ENCODE measurements around the gene GPATCH2. TPM values are rescaled to one million over a fixed set of nuclear protein-coding genes. Genes with fewer than 3 reads are reported as not detected.
"Not testable (repeated sequence)": the region's sequence is repeated elsewhere in the genome, so short reads cannot be mapped to it uniquely, and the experiment has no call there.

GPATCH2 gene
- total RNA-seq, 1 donor from 2014 or later: 11.3 TPM

DNA sequence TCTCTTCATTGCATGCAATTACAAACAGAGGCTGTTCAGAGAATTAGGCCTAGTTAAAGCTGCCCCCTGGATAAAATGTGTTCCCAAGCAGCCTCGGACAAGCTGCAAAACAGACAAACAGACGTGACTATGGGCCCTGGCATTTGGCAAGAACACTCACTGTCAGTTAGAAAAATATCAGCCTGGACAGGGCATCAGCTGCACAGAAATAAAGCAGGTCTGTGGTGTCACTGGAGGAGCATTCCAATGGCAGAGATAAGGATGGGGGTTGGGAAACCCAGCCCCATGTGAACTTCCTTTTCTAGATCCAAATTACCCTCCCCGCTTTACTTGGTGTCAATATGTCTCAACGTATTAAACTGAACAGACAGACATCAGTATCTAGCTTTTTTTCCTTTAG, 177.1 kb downstream of the GPATCH2 start:
- intact Hi-C loops (cut with micrococcal nuclease): no loop called here

DNA sequence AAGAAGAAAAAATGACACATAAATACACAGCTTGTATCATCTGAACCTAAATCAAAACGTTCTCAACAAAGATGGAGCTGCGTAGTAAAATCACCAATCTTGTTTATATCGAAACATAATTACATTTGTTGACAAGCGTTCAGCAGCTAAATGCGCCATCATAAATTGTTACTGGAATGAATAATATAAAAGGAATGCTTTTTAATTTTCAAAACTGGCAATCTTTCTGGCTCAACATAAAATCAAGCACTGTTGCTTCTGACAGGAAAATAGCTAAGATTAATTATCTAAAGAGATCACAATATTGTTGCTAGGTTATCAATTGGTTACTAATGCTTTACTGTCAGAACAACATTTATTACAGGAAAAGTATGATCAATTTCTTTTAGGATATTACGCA, 181.5 kb downstream of the GPATCH2 start:
- intact Hi-C loops (cut with micrococcal nuclease): no loop called here

DNA sequence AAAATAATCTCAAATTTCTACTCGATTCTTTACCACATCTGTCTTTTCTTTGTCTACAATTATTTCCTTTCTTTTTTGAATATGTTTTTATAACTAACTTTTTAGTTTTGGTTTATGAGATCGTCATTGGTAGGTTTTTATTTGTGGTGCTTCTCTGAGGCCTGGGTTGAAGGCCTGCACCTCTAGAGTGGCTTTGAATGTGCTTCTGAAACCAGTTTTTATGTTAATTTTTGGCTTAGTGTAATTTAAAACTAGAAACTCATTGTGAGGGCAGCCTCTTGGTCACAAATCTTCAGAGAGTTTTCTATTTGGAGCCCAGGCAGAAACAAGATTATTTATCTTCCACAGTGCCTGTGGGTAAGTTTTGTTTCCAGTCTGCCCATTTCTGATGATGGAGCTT, 187.0 kb downstream of the GPATCH2 start:
- intact Hi-C loops (cut with micrococcal nuclease): no loop called here

GRCh38 chr1:217437376-217437775, 193.5 kb downstream of the GPATCH2 start:
- intact Hi-C loops (cut with micrococcal nuclease): no loop called here

GRCh38 chr1:217435204-217435603, 195.7 kb downstream of the GPATCH2 start:
- intact Hi-C loops (cut with micrococcal nuclease): no loop called here

- intact Hi-C loops (cut with micrococcal nuclease): no loop called here
Measured at GRCh38 chr1:217433664-217434063, 197.2 kb downstream of the GPATCH2 start.

GRCh38 chr1:217432339-217432738, 198.6 kb downstream of the GPATCH2 start:
- intact Hi-C loops (cut with micrococcal nuclease): no loop called here

DNA sequence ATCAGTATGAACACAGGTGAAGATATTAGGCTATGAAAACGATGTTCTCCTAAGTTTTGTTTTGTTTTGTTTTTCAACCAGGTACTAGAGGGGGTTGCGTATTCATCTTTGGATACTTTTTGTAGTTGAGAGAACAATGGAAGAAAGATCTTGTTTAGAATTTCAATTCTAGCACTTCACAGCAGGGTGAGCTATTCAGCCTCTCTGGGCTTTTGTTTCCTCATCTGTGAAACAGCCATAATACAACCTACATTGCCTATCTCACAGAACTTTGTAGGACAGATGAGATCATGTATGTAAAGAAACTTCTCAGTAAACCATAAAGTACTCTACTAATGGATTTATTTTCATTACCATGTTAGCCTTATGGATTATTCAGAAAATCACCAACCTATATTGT, 199.5 kb downstream of the GPATCH2 start:
- intact Hi-C loops (cut with micrococcal nuclease): loop anchor here (1.0 kb wide), 1 partner anchor 316 kb away; no protein-coding TSS in a partner anchor

GRCh38 chr1:217425422-217425821, 205.5 kb downstream of the GPATCH2 start:
- intact Hi-C loops (cut with micrococcal nuclease): no loop called here

- intact Hi-C loops (cut with micrococcal nuclease): no loop called here
Measured at GRCh38 chr1:217419194-217419551, 211.7 kb downstream of the GPATCH2 start.

GRCh38 chr1:217418269-217419193, 212.4 kb downstream of the GPATCH2 start:
- intact Hi-C loops (cut with micrococcal nuclease): no loop called here

DNA sequence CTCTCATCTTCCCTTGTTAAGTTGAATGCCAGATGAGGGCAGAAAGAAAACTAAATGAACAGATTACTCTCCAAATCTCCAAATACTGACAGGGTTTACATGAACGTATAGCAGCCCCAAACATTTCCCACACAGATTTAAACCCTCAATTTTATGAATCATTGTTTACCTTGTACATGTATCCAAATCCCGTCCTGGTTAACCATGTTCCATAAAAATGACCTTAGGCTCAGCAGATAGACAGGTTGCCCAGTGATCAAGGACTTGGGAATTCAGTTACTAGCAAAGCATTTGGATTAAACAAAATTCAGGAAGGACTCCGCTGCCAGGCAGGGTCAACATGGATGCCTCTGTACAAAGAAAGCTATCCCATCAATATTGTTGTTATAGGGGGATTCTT, 213.5 kb downstream of the GPATCH2 start:
- intact Hi-C loops (cut with micrococcal nuclease): no loop called here

- intact Hi-C loops (cut with micrococcal nuclease): no loop called here
Measured at GRCh38 chr1:217407534-217408001, 223.3 kb downstream of the GPATCH2 start.

DNA sequence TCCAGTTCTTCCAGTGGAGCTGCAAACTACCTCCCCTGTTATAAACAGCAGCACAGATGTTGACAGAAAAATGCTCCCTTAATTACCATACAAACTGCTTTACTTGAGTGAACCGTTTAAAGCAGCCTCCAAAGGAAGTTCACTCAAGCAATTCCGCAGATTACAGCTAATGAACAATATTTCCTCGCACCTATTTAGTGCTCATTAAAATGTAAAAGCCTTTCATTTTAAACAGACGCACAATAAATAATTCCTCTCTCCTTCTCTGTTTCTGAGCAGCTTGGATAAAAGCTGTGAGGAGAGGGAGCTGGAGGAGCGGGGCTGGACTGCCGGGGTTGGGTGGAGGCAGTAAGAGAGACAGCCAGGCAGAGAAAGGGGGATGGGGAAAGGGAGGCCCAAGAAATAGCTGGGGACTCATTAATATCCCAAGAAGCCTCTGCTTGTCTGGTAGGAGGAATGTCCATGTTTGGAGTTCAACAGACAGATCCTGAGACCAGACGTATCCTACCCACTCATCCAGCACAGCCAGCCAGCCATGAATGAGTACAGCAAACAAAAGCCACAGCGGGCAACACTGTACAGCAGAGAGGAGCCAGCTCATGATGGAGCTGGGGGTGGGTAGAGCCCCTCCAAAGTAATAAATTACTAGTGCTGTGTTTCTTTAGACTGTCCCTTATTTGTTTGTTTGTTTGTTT, 227.7 kb downstream of the GPATCH2 start:
- intact Hi-C loops (cut with micrococcal nuclease): no loop called here

DNA sequence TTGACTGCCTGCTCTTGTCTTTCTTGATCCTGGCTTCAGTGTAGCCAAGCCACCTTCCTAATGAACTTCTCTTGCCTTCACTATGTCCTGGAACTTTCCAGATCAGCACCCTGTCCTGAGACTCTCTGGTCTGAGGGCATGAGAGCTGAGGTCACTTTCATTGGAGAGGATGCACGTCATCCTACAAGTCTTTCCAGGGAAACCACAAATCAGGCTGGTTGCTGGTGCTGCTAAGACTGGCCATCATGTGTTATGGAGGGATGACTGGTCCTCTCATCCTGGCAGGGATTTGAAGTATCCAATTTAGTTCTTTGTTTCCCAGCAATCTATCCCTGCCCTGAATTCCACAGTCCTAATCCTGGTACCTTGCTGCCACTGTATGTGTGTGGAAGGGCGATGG, 228.6 kb downstream of the GPATCH2 start:
- intact Hi-C loops (cut with micrococcal nuclease): no loop called here

DNA sequence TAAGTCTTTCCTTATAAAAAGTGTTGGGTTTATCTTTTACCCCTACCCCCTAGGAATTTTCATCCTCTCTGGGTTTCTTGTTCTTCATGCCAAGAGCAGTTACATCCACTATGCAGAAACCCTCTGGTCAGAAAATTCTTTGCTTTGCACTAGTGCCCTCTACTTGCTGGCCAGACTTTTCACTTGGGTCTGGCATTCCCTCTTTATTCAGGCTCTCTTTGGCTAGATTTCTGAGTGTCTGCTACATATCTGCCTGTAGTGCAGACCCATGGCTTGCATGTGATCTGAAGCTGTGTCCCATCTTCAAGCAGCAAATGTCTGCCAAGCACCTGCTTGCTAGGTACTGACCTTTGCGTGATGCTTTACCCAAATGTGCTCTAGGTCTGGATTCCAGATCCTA, 237.0 kb downstream of the GPATCH2 start:
- intact Hi-C loops (cut with micrococcal nuclease): no loop called here

GRCh38 chr1:217392441-217392840, 238.4 kb downstream of the GPATCH2 start:
- intact Hi-C loops (cut with micrococcal nuclease): no loop called here

DNA sequence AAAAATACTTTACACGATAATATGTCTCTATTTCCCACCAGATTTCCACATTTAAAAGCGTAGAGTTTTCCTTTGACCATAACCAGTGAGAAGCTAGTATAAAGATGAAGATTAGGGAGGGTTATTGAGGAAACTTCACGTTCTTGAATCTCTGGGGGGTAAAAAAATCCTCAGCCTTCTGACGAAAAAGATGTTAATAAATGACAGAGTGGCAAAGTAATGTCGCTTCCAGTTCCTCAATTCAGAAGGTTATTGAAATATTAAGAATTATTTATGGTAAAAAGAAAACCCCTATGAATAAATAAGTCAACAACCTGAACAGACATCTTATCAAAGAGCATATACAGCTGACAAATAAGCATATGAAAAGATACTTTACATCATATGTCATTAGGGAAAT, 241.0 kb downstream of the GPATCH2 start:
- intact Hi-C loops (cut with micrococcal nuclease): no loop called here

DNA sequence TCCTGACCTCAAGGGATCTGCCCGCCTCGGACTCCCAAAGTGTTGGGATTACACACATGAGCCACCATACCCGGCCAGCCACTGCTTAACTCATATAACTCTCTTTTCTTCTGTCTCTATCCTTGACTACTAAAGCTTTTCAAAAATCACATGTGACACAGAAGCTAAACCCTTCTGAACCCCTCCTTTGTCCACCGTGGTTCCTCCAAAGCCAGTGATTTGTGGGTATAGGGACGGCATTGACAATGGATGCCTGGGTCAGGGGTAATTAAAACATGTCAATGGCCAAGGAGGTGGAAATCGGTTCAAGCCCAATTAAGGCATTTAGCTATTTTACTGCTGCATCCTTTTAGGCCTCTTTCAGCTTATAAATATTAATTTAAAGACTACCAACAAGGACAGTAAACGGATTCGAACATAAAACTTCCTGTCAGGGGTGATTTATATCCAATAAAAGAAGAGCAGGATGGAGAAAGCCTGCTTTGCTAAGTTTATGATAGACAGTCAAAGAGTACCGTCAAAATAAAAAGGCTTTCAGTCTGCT, 242.3 kb downstream of the GPATCH2 start:
- intact Hi-C loops (cut with micrococcal nuclease): no loop called here

- intact Hi-C loops (cut with micrococcal nuclease): not testable (repeated sequence)
Measured at GRCh38 chr1:217381773-217382172, 249.1 kb downstream of the GPATCH2 start.

DNA sequence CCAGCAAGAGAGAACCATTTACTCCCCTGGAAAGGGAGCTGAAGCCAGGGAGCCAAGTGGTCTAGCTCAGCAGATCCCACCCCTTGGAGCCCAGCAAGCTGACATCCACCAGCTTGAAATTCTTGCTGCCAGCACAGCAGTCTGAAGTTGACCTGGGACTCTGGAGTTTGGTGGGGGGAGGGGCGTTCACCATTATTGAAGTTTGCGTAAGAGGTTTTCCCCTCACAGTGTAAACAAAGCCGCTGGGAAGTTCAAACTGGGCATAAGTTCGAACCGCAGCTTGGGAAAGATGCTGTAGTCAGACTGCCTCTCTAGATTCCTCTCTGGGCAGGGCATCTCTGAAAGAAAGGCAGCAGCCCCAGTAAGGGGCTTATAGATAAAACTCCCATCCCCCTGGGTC, 251.1 kb downstream of the GPATCH2 start:
- intact Hi-C loops (cut with micrococcal nuclease): not testable (repeated sequence)

DNA sequence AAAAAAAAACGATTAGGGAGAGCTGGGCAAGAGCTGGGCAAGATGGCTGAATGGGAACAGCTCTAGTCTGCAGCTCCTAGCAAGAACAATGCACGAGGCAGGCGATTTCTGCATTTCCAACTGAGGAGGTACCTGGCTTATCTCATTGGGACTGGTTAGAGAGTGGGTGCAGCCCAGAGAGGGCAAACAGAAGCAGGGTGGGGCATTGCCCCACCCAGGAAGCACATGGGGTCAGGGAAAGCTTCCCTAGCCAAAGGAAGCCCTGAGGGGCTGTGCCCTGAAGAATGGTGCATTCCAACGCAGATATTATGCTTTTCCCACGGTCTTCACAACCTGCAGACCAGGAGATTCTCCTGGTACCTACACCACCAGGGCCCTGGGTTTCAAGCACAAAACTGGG, 251.6 kb downstream of the GPATCH2 start:
- intact Hi-C loops (cut with micrococcal nuclease): no loop called here

Measured in T-helper 1 cell treated with Interleukin-12 subunit alpha and Interleukin-12 subunit beta and Interleukin-4 antibody, amounts not matched to agents 30 ng/mL and 1 ng/mL, for 36 hours (primary cell).